HG03159 (cell line): ENCODE data around the gene ACER3.
"Not testable (repeated sequence)": the region's sequence is repeated elsewhere in the genome, so short reads cannot be mapped to it uniquely, and the experiment has no call there.

Experiments used
- ATAC-seq: cut with Tn5 transposase; IDR thresholded peaks from one replicate; pipeline ENCODE4 v1.9.1; 2021; ENCODE audit warnings: mild to moderate bottlenecking, moderate library complexity; ENCODE audit not compliant: unreplicated experiment

ACER3 gene

GRCh38 chr11:76835928-76836612 lies 24.6 kb upstream of the ACER3 start:
- no peak for ATAC-seq

DNA sequence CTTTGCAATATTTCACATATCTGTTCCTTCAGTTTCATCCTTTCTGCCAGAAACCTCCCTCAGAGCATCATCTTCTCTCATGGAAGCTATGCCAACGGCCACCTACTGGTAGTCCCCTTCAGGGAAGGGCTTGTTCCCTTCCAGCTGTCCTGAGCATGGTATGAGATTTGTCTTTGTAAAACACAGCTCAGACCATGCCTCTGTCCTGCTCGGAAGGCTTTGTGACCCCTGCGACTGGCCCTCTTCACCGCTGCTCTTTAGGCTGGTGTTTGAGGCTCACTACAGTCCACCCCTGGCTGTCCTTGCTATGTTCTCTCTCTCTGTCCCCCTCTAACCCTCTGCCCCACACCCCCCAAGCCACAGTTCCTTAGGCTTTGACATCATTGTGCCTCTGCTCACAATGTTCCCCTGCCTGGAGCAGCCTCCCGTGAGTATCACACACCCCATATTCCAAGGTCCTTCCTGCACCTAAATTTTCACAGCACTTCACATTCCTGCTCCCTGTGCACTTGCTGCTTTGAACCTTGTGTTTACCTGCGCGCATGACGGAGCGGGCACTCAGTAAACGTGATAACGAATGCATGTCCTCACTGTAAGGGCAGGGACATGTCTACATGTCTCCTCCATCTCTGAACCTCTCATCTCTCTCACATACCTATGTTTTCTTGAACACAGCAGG lies 24.0 kb upstream of the ACER3 start:
- ATAC-seq: no peak

DNA sequence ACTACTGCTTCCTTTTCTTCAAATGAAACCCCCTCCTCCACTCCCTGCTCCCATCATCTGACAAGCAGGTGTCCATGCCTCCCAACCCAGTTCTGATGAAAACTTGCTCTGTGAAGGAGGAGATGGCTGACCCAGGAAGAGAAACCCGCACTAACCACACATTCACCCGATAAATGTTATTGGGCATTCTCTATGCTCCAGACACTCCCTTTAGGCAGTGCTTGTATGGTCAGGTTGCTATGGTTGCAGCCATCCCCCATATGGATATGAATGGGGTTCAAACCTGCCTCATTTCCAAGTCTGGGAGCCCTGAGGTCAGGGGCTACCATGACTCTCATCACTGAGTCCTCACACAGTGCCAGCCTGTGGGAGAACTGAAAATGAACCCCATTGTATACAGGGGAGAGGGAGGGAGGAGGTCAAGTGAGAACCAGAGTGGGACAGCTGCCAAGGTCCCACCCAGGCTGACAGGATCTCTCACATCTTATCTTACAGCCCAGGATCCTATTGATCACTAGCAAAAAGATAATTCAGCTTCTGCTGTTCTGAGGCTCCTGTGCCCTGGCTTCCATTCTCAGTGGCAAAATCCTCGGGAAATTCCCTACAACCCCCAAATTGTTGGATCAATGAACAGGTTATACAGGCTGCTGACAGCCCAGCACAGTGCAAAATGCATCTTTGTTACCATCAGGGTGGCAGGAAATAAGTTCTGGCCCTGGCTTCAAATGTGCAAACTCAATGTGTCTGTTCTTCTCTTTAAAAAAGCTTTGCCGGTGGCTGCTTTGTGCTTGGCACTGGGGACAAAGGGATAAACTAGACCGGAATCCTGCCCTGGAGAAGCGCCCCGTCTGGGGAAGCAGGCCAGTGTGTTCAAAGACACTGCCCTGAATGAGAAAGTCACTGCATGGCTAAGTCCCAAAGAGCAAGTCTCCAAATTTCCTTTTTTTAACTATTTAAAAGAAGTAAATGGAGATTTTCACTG lies 22.7 kb upstream of the ACER3 start:
- no peak for ATAC-seq

DNA sequence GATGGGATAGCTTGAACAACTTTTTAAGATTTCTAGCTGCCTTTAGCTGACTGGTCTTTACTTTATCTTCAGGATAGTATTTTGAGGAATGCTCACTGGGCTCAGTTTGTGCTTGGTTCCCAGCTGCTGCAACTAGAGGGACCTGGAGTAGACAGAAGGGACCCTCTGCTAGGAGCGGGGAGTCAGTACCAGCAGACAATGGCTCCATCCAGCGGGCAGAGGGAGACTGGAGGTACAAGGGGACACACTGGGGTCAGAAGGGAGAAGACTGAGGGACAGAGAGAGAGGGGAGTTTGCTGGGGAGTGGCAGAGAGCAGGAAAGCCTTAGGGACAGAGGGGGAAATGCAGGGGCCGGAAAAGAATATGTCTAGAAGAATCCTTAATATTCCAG lies 22.0 kb upstream of the ACER3 start:
- ATAC-seq: no peak

- no peak for ATAC-seq
Observed at GRCh38 chr11:76839311-76839710, 21.4 kb upstream of the ACER3 start.

- no peak for ATAC-seq
Observed at GRCh38 chr11:76841923-76842452, 18.7 kb upstream of the ACER3 start.

- no peak for ATAC-seq
Observed at GRCh38 chr11:76843907-76844306, 16.8 kb upstream of the ACER3 start.

DNA sequence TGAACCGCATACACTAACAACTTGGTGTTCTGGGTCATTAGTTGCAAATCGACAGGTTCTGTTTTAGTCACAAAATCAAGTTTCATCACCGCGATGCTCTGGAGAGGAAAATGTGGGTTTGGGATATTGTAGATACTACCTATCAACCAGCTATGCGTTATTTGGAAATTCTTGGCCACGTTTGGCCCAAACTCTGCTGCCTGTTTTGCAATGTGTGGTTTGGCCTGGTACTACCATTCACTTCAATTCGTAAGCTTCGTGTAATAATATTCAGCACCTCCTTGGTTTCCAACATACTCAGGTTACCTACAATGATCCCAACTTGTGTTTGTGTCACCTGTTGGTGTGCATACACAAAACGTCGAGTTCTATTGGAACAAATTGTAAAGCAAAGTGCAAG lies 16.2 kb upstream of the ACER3 start:
- ATAC-seq: no peak

DNA sequence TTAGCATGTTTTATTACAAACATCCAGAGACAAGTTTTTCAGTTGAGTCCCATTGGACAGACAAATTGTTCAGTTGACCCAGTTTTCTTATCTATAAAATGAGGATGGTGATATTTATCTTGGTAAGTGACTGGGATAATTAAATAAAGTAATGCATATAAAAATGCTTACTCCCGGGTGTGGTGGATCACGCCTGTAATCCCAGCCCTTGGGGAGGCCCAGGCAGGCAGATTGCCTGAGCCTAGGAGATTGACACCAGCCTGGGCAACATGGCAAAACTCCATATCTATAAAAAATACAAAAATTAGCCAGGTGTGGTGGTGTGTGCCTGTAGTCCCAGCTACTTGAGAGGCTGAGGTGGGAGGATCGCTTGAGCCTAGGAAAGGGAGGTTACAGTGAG lies 15.6 kb upstream of the ACER3 start:
- no peak for ATAC-seq

DNA sequence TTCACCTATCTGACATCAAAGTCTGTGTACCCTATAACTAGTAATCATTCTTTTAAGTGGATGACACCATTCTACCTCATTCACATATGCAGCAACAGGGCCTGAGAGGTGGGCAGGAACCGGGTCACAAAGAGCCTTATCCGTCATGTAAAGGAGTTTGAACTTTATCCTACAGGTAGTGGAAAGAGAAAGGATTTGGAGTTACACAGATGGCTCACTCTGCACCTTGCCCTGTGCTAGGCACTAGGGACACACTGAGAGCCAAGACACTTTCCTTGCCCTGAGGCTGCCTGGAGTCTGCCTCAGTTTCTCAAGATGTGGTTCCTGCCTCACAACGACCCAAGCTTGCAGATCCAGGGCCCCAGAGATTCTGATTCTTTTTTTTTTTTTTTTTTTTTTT lies 14.3 kb upstream of the ACER3 start:
- ATAC-seq: no peak

GRCh38 chr11:76849376-76849775 lies 11.3 kb upstream of the ACER3 start:
- no peak for ATAC-seq

DNA sequence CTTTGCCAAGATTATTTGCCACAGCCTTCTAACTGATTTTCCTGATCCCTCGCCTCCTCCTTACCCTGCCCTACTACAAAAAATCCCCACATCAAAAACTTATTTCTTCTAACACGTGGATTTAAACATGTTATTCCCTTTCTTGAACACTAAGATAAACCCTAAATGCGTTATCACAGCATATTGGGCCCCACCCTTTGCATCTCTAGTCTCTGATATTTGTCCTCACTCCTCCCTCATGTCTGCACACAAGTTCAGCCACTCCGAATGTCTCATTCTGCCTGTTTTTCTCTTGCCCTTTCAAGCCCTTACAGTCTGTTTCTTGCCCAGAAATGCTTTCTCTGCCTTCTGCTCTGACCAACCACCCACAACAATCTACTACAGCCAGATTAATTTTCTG lies 10.6 kb upstream of the ACER3 start:
- no peak for ATAC-seq

DNA sequence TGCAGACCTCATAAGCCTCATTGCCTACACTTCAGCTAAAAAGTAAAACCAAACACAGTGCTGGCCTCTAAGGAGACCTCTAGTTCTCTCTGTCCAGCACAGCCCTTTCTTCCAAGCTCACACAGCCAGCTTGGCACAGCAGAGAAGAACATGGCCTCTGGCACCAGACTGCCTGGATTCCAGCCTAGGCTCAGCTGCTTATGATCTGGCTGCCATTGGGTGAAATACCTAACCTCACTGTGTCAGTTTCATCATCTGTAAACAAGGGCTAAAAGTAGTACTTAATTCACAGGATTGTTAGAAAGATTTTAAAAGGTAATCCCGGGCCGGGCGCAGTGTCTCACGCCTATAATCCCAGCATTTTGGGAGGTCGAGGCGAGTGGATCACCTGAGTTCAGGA lies 9.9 kb upstream of the ACER3 start:
- no peak for ATAC-seq

DNA sequence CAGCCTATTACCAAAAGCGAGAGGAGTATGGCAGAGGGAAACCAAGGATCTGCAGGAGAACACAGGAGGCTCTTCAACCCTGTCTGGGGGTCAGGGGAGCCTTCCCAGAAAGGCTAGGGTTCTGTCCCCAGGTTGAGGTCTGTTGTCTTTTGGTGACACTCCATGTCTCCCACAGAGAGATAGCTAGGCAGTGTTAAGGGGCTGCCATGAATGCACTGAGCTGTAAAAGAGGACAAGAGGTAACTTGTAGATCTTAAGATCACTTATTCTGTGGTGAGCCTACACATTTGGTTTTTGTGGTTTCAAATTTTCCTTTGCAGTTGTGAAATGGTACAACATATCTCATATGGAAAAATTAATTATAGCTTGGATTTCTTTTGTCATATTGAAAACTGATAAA lies 6.0 kb upstream of the ACER3 start:
- no peak for ATAC-seq

DNA sequence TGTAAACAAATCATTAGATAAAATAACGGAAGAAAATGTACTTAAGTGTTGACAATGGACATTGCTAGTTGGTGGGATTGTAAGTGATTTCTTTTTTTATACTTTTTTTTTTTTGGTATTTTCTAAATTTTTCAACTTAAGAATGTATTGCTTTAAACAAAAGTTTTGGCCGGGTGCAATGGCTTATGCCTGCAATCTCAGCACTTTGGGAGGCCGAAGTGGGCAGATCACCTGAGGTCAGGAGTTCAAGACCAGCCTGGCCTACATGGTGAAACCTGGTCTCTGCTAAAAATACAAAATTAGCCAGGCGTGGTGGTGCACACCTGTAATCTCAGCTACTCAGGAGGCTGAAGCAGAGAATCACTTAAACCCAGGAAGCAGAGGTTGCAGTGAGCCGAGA lies 5.0 kb upstream of the ACER3 start:
- ATAC-seq: not testable (repeated sequence)

- ATAC-seq: no peak
Observed at GRCh38 chr11:76856106-76856505, 4.6 kb upstream of the ACER3 start.

- ATAC-seq: no peak
Observed at GRCh38 chr11:76856571-76856970, 4.1 kb upstream of the ACER3 start.

GRCh38 chr11:76857781-76858410 lies 2.8 kb upstream of the ACER3 start:
- no peak for ATAC-seq

- no peak for ATAC-seq
Observed at GRCh38 chr11:76859708-76860227, 950 bp upstream of the ACER3 start.

DNA sequence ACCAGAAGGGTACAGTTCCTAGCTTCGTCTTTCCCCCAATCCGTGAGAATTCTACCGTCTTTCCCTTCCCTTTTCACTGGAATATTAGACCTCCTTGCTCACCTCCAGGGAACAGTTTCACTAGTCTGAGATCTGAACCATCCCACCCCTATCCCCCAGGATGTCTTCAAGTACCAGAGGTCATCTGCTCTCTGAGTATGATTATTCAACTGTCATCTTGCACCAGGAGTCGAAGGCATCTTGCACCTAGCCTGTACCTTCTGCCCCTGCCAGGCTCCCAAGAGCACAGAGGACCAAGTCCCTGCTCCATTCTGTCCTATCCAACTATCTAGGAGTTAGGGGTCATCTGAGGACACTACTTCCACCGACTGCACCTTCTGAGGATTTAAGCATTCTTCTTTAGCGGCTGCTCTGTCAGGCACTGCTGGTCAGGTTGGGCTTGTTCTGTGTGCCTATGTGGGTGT lies 804 bp downstream of the ACER3 start:
- no peak for ATAC-seq

DNA sequence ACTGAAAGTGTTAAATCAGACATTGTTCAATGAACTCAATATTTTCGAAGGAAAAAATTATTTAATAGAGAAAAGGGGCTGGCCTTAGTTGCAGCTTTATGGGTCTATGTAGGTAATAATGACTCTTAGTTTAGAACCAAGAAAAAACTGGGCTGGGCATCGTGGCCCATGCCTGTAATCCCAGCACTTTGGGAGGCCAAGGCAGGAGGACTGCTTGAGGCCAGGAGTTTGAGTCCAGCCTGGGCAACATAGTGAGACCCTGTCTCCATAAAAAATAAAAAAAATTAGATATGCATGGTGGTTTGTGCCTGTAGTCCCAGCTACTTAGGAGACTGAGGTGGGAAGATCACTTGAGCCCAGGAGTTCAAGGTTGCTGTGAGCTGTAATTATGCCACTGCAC lies 2.1 kb downstream of the ACER3 start:
- ATAC-seq: not testable (repeated sequence)
